ENCODE results near the gene VPS26C. TPM values are rescaled to one million over a fixed set of nuclear protein-coding genes. Genes with fewer than 3 reads are reported as not detected.
A peak's percentile ranks its signal among the peaks of the same experiment; 100 is the strongest.

VPS26C gene
- total RNA-seq, 1 experiment from 2014 or later = 46.2 TPM

DNA sequence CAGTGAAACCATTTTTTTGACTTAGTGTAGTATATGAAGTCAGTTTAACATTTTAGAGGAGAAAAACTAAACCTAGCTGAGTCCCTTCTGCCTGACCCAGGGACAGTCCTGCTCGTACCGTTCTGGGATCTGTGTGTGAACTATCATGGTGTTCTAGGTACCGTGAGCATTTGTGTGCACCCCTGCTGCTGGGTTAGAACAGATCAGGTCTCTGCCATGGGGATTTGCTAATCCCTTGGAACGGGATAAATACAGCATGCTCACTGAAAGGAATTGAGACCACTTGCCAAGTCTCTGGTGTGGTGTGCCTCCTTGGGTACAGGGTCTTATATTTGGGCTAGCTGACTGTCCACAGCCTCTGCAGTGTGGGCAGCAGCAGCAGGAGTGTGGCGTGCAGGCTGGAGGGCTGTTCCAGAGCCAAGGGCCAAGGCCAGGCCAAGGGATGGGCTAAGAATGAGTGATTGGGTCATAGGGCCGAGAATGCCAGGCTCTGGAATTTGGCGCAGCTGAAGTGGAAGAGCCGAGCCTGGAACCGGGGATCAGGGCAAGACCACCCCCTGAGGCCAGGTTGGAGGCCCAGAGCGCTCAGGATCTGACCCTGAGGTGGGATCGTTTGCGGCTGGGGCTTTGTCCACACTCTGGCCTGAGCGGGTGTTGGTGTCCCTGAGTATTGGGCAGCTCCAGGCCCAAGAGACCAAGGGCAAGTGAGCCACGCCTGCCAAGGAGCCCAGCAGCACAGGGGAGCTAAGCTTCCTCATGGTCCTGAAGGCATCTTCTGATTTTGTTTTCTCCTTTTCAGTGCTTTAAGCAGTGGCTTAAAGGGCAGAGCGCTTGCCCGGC, 66.3 kb downstream of the VPS26C start:
- no peaks in the 10 kb centered on the region for H3F3A ChIP-seq (ENCODE audit: insufficient read depth, low read depth)
- H3K27me3 ChIP-seq (ENCODE audit: insufficient read depth, low read depth) = no peaks in the 10 kb centered on the region
- no peak overlapping the region for H2AFZ ChIP-seq
- H3K9me3 ChIP-seq (ENCODE audit: insufficient read depth, low read depth) = no peaks in the 10 kb centered on the region
- POLR2A ChIA-PET (ENCODE audit: unreplicated experiment) = no interaction called here
- no peaks in the 10 kb centered on the region for H3K79me2 ChIP-seq (ENCODE audit: low read depth)
- H4K20me1 ChIP-seq (ENCODE audit: insufficient read depth) = no peaks in the 10 kb centered on the region
- H3K27ac ChIP-seq = no peak overlapping the region
- no peak overlapping the region for H3K4me3 ChIP-seq
- no peaks in the 10 kb centered on the region for H3K36me3 ChIP-seq (ENCODE audit: low read depth)
- H3K4me2 ChIP-seq = no peak overlapping the region
- no TSS peak for BruUV-seq (replicated peaks)
- TF ChIP-seq, protein P1, sequence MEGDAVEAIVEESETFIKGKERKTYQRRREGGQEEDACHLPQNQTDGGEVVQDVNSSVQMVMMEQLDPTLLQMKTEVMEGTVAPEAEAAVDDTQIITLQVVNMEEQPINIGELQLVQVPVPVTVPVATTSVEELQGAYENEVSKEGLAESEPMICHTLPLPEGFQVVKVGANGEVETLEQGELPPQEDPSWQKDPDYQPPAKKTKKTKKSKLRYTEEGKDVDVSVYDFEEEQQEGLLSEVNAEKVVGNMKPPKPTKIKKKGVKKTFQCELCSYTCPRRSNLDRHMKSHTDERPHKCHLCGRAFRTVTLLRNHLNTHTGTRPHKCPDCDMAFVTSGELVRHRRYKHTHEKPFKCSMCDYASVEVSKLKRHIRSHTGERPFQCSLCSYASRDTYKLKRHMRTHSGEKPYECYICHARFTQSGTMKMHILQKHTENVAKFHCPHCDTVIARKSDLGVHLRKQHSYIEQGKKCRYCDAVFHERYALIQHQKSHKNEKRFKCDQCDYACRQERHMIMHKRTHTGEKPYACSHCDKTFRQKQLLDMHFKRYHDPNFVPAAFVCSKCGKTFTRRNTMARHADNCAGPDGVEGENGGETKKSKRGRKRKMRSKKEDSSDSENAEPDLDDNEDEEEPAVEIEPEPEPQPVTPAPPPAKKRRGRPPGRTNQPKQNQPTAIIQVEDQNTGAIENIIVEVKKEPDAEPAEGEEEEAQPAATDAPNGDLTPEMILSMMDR (conservative IDR thresholded peaks at IDR 0.05) = no peak
- TF ChIP-seq EZH2 (IDR thresholded peaks at IDR 0.05; ENCODE audit: low read depth) = no peak
- no peaks in the 10 kb centered on the region for H3K9me2 ChIP-seq (ENCODE audit: insufficient read depth)
- CTCF ChIA-PET = no interaction called here
- DNase-seq = no peak
- intact Hi-C loops (cut with micrococcal nuclease; ENCODE audit: unreplicated experiment) = no loop called here
- no peaks in the 10 kb centered on the region for H3K4me1 ChIP-seq (replicated peaks; ENCODE audit: insufficient read depth)

DNA sequence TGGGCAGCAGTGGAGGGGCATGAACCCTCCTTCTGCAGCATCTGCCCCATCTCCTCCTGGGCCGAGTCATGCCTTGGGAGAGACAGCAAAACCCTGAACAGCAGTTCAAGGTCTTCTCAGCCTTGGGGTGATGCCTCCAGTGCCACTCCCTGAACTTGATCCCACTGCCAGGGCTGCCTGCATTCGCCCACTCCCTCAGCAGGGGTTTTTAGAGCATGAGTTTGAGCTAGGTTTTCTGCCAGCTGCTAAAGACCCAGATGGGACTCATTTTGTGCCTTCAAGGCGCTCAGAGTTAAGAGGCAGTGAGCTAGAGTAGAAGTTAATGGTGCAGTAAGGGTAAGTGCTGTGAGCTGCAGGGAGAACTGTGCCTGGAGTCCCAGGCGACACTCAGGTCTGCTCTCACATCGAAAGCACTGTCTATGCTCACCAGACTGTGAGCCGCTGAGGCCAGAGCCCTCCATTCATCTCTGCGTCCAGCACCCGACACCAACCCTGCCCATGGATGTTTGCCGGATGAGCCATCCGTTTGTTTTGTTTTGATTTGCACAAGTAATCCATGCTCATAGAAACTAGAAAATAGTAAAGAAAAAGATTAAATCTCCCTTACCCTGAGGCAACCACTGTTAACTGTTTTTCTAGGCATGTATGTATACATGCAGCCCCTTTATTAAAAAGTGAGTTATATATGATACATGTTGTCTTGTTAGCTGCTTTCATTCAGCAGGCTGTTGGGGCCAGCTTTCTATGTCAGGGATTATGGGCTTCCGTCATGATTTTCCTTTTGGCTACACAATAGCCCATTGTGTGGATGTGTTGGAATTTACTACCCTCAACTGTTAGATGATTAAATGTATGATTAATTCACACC, 67.8 kb downstream of the VPS26C start:
- H3K79me2 ChIP-seq (ENCODE audit: low read depth) = no peaks in the 10 kb centered on the region
- no peak for TF ChIP-seq EZH2 (IDR thresholded peaks at IDR 0.05; ENCODE audit: low read depth)
- TF ChIP-seq, protein P1 (conservative IDR thresholded peaks at IDR 0.05) = no peak
- intact Hi-C loops (cut with micrococcal nuclease; ENCODE audit: unreplicated experiment) = no loop called here
- no peaks in the 10 kb centered on the region for H3K27me3 ChIP-seq (ENCODE audit: insufficient read depth, low read depth)
- H3K9me3 ChIP-seq (ENCODE audit: insufficient read depth, low read depth) = no peaks in the 10 kb centered on the region
- BruUV-seq (replicated peaks) = no TSS peak
- H3K4me1 ChIP-seq (replicated peaks; ENCODE audit: insufficient read depth) = no peaks in the 10 kb centered on the region
- H3K36me3 ChIP-seq (ENCODE audit: low read depth) = no peaks in the 10 kb centered on the region
- no peaks in the 10 kb centered on the region for H3F3A ChIP-seq (ENCODE audit: insufficient read depth, low read depth)
- peak; percentile 35 to 55 for DNase-seq
- no peaks in the 10 kb centered on the region for H4K20me1 ChIP-seq (ENCODE audit: insufficient read depth)
- ChIA-PET POLR2A (ENCODE audit: unreplicated experiment) (interaction anchor here (0.5 to 0.6 kb wide), 3 partner anchors 69 to 536 kb away, joined by 3 to 5 read pairs (median 3); partner anchors contain the start of gene DYRK1A), CTCF (no interaction called here)
- H3K9me2 ChIP-seq (ENCODE audit: insufficient read depth) = no peaks in the 10 kb centered on the region
- H2AFZ ChIP-seq = no peak overlapping the region
- no peak overlapping the region for H3K4me3 ChIP-seq
- no peak overlapping the region for H3K27ac ChIP-seq
- no peak overlapping the region for H3K4me2 ChIP-seq

DNA sequence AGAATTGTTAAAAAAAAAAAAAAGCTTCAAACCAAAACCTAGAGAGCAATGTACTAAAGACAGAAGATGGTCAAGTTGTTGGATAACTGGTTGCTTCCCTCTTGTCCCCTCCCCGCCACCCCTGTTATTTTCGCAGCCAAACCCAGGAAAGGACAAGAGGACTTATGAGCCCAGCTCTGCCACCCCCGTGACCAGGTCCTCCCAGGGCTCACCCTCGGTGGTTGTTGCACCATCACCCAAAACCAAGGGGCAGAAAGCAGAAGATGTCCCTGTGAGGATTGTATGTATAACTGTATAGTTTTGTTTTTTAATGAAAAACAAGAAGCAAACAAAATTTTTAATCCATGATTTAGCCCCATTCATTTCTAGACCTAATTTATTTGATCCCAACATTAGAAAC, 69.4 kb downstream of the VPS26C start:
- TF ChIP-seq EZH2 (IDR thresholded peaks at IDR 0.05; ENCODE audit: low read depth) = no peak
- TF ChIP-seq, protein P1 (conservative IDR thresholded peaks at IDR 0.05) = no peak
- intact Hi-C loops (cut with micrococcal nuclease; ENCODE audit: unreplicated experiment) = no loop called here
- Histone ChIP-seq H3K4me1 (replicated peaks; ENCODE audit: insufficient read depth) (no peaks in the 10 kb centered on the region), H3K27me3 (ENCODE audit: insufficient read depth, low read depth) (no peaks in the 10 kb centered on the region), H3K36me3 (ENCODE audit: low read depth) (no peaks in the 10 kb centered on the region), H4K20me1 (ENCODE audit: insufficient read depth) (no peaks in the 10 kb centered on the region), H3F3A (ENCODE audit: insufficient read depth, low read depth) (no peaks in the 10 kb centered on the region), H3K4me3 (no peak overlapping the region), H3K9me3 (ENCODE audit: insufficient read depth, low read depth) (no peaks in the 10 kb centered on the region), H3K9me2 (ENCODE audit: insufficient read depth) (no peaks in the 10 kb centered on the region), H3K79me2 (ENCODE audit: low read depth) (no peaks in the 10 kb centered on the region), H2AFZ (no peak overlapping the region), H3K27ac (no peak overlapping the region), H3K4me2 (no peak overlapping the region)
- DNase-seq = no peak
- ChIA-PET CTCF (no interaction called here), POLR2A (ENCODE audit: unreplicated experiment) (no interaction called here)
- BruUV-seq (replicated peaks) = no TSS peak
